Jurkat, Clone E6-1 (cell line): ENCODE measurements around the gene SUN3.
"Not testable (repeated sequence)": the region's sequence is repeated elsewhere in the genome, so short reads cannot be mapped to it uniquely, and the experiment has no call there.

Experiments used
- DNase-seq: peaks from one replicate; pipeline ENCODE4 v3.0.0-alpha.2; 2011; ENCODE audit warnings: low read depth, low spot score
- H3K4me3 ChIP-seq: 2 replicates; pipeline ENCODE4 v1.5.1; 2011; ENCODE audit warnings: mild to moderate bottlenecking, low read length, control low read depth, moderate library complexity

Gene SUN3

GRCh38 chr7:47988496-47989386 lies 40.2 kb downstream of the SUN3 start:
- H3K4me3 ChIP-seq = no peak overlapping the region
- no peak for DNase-seq

- H3K4me3 ChIP-seq = no peak overlapping the region
- no peak for DNase-seq
Measured at GRCh38 chr7:47982610-47983009, 46.3 kb downstream of the SUN3 start.

GRCh38 chr7:47980648-47981047 lies 48.3 kb downstream of the SUN3 start:
- H3K4me3 ChIP-seq, DNase-seq: not testable (repeated sequence)

GRCh38 chr7:47979832-47980181 lies 49.1 kb downstream of the SUN3 start:
- no peak for DNase-seq
- H3K4me3 ChIP-seq = peak overlapping the region; percentile 75

DNA sequence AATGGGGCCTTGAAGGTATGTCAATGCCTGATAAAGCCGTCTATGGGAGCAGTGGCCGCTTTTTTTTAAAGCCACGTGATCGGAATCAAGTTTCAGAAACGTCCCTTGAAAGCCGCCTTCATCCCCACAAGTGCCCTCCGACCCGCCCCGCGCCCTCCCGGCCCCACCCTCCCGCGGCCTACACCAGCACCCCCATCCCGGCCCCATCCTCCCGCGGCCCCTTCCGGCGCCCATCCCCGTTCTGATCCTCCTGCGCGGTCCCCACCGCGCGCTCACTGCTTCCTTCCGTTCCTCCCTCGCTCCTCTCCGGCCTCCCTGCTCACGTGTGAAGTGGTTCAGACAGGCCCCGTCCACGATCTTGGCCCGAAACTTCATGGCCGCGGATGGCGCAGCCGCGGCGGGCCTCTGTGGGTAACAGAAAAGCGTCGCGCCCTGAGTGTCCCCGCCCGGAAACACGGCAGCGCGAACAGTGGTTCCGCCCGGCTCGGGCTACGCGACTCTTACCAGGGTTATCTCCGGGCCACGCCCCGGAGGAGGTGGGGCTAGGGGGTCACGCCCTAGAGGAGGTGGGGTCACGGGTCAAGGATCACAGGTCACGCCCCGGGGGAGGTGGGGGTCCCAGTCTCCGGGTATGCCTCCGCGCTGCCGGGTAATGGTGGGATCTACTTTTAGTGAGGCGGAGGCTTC lies 49.6 kb downstream of the SUN3 start, which contains the start of gene HUS1:
HUS1 (minus strand) TSS at position 471 of the 687 bp plus-strand sequence; CDS start at position 375, 96 bp downstream.
- H3K4me3 ChIP-seq = peak within 1 kb of the TSS; percentile 75
- peak; percentile 98 for DNase-seq

DNA sequence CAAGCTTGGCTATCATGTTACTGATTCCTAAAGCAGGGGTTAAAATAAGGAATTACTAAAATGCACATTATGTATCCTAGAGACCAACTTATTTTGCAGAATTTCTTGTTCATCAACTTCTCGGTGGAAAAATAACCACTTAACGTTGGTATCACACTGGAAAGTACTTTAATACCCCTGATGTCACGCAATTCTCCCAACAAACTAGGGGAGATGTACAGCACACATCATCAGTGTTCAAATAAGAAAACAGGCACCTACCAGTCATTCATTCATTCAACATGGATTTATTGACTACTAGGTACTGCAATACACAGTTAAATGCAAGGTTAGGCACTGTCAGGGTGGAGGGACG lies 50.1 kb downstream of the SUN3 start:
- DNase-seq = no peak
- H3K4me3 ChIP-seq = peak overlapping the region; percentile 75

DNA sequence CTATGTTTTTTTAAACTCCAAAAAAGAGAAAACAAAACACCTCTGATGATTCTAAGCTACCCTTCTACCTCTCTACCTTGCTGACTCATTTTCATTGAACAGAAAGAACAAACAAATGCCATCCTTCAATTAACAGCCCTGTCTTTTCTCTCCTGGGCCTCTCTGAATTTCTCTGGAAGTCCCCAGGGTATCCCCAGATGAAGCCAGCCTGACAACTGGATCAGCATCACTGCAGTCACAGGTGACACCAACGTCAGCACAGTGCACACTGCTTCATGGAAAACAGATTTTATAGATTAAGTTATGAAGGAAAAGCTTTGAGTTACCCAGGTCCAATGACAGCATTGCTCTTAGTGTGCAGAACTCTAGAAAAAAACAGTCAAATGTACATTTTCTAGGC lies 55.2 kb downstream of the SUN3 start:
- DNase-seq = no peak
- no peak overlapping the region for H3K4me3 ChIP-seq

DNA sequence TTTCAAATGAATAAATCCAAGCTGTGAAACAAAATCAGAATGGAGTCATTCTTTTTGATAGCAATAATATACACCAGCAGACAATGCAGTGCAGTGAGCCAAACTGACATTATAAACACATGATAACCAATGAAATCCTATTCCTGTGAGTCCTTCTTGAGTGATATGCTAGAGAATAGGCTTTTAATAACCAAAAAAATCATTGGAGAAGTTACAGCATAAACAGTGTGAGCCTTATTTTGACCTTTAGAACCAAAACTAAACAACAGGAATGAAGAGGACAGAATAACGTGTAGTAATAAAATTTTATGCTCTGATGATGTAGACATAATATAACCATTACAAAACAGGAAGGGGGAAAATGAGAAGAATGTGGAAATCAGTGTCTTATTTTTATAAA lies 58.1 kb downstream of the SUN3 start:
- no peak for DNase-seq
- no peak overlapping the region for H3K4me3 ChIP-seq

DNA sequence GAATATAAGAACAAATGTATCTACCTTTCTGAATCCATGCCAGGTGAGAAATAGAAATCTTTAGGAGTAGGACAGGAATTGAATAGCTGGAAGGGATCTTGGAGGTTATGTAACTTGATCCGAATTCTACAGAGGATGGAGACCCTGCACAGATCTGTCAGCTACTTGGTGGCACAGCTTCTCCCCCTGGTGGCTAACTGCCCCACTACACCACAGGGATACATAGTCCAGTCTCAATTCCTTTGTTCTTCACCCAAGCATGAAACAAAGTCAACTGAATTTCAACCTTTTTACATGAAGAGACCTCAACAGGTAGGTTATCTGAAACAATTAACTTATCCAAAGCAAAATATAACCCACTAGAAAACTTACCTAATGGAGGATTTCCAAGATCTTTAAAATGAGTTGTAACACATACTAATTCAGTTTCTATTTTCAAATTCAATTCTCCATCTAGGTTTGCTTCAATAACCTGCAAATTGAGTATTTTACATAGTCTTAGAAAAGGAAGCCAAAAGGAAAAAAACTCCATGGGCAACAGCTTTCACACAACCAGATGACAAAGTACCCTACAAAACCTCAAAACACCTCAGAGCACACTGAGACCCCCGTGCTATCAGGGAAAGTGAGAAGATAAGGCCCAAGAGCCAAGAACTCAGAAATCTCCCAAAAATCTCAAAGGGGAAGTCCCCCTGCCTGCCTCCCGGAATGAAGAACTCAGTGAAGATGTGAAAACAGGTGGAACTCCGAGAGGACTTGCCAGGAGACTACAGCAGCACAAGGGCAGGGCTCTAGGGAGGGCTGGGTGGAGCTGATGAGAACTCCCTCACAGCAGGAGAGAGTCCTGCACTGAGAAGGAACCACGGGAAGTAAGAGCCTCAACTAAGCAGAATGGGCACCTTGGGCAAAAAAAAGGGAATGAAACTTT lies 59.8 kb downstream of the SUN3 start:
- DNase-seq = peak; percentile 54
- no peak overlapping the region for H3K4me3 ChIP-seq

GRCh38 chr7:47967708-47968107 lies 61.2 kb downstream of the SUN3 start:
- no peak overlapping the region for H3K4me3 ChIP-seq
- no peak for DNase-seq

- no peak overlapping the region for H3K4me3 ChIP-seq
- DNase-seq = no peak
Measured at GRCh38 chr7:47967123-47967522, 61.8 kb downstream of the SUN3 start.

- no peak for DNase-seq
- no peak overlapping the region for H3K4me3 ChIP-seq
Measured at GRCh38 chr7:47965456-47965855, 63.5 kb downstream of the SUN3 start.

DNA sequence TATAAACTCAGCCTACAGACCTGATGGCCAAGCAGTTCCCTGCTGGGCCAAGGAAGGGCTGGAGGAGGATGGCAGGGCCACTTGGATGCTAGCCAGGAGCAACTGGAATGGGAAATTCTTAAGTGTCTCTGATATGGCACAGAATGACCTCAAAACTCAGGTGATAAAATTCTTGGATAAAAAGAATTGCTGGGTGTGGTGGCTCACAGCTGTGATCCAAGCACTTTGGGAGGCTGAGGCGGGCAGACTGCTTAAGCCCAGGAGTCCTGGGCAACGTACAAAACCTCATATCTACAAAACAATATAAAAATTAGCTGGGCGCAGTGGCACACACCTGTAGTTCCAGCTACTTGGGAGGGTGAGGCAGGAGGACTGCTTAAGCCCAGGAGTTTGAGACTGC lies 66.6 kb downstream of the SUN3 start:
- DNase-seq = no peak
- no peak overlapping the region for H3K4me3 ChIP-seq

GRCh38 chr7:47957156-47957555 lies 71.8 kb downstream of the SUN3 start:
- no peak overlapping the region for H3K4me3 ChIP-seq
- no peak for DNase-seq

GRCh38 chr7:47956220-47956619 lies 72.7 kb downstream of the SUN3 start:
- no peak for DNase-seq
- no peak overlapping the region for H3K4me3 ChIP-seq

- DNase-seq = no peak
- no peak overlapping the region for H3K4me3 ChIP-seq
Measured at GRCh38 chr7:47954231-47954911, 74.5 kb downstream of the SUN3 start.

- no peak for DNase-seq
- H3K4me3 ChIP-seq = no peak overlapping the region
Measured at GRCh38 chr7:47953822-47954221, 75.1 kb downstream of the SUN3 start.

DNA sequence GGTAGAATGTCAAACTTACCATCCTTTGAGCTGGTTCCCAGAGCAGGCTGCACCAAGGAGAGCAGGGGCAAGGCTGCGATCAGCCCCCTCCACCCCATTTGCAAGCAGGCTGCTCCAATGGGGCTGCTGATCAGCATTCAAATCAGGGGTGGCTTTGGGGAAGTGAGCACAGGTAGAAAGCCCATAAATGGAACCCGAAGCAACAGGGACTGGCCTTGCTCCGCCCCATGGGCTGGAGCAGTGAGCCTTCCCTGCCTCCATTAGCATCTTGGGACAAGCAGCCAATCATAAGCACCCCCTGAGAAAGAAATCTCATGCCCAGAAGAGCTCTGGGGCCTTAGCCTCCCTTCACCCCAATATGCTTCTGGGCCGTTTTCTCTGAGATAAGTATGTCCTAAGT lies 76.7 kb downstream of the SUN3 start:
- no peak for DNase-seq
- H3K4me3 ChIP-seq = no peak overlapping the region

DNA sequence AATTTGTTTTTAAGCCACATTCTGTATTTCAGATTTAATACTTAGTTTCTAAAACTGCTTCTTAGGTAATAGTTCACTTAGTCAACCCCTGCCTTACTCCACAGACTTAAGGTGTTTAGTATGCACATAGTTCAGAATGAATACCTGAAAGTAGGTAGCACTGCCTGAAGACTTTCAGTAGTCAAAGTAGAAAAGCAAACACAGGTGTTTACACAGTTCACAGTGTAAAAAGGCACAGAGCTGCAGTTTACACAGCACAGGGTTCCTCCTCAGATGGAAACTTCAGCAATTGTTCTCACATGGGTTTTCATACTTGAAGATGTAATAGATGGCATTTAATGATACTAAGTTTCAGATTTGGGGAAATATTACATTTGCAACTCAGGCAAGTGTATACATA lies 77.5 kb downstream of the SUN3 start:
- no peak for DNase-seq
- H3K4me3 ChIP-seq = no peak overlapping the region
